Measurements from ENCODE around the gene CD79B. TPM values are rescaled to one million over a fixed set of nuclear protein-coding genes. Genes with fewer than 3 reads are reported as not detected.
"Not testable (repeated sequence)": the region's sequence is repeated elsewhere in the genome, so short reads cannot be mapped to it uniquely, and the experiment has no call there.

The CD79B gene
- total and polyA plus RNA-seq, 12 donors, result 0.69 to 4.5 (median 2.2) TPM; not detected in 1

DNA sequence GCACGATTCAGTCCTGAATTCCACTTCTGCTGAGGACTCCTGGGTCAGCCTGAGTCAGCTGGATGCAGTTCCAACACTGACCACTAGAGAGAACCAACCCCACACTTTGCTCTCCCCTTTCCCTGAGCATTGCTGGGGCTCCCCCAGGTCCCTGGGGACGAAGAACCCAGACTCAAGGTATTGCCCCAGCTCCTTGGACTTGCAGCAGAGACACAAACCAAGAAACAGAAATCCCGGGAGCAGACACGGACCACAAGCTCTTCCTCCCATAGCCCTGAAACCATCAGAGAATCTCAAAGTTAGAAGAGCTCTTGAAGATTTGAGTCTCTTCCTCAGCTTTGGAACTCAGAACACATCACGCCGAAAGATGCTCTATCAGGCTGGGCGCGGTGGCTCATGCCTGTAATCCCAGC, 12.8 kb downstream of the CD79B start:
- Histone ChIP-seq H3K4me1 (replicated peaks in 1 of 2) (no peaks in the 10 kb centered on the region), H3K27ac (no peak overlapping the region), H3K27me3 (no peaks in the 10 kb centered on the region), H3K4me3 (no peak overlapping the region), H3K36me3 (replicated peaks in 1 of 2) (no peaks in the 10 kb centered on the region), H3K9me3 (replicated peaks in 1 of 3) (no peaks in the 10 kb centered on the region)
- peak; percentile 53 to 80 (median 67) for DNase-seq
- TF ChIP-seq, protein P1, sequence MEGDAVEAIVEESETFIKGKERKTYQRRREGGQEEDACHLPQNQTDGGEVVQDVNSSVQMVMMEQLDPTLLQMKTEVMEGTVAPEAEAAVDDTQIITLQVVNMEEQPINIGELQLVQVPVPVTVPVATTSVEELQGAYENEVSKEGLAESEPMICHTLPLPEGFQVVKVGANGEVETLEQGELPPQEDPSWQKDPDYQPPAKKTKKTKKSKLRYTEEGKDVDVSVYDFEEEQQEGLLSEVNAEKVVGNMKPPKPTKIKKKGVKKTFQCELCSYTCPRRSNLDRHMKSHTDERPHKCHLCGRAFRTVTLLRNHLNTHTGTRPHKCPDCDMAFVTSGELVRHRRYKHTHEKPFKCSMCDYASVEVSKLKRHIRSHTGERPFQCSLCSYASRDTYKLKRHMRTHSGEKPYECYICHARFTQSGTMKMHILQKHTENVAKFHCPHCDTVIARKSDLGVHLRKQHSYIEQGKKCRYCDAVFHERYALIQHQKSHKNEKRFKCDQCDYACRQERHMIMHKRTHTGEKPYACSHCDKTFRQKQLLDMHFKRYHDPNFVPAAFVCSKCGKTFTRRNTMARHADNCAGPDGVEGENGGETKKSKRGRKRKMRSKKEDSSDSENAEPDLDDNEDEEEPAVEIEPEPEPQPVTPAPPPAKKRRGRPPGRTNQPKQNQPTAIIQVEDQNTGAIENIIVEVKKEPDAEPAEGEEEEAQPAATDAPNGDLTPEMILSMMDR (IDR thresholded peaks at IDR 0.05), result peak; percentile 92 to 98 (median 94)
- TF ChIP-seq POLR2A (IDR thresholded peaks at IDR 0.05), result no peak
- 39 to 48% (median 44%) methylated on average over 8 of the region's 8 CpGs for WGBS, 4 donors
- intact Hi-C loops (cut with DNase I), result loop anchor here (2.0 to 10.0 kb wide), 3 partner anchors 105 to 365 kb away; partner anchors contain the start of gene ICAM2 (in 1 of the 2)

DNA sequence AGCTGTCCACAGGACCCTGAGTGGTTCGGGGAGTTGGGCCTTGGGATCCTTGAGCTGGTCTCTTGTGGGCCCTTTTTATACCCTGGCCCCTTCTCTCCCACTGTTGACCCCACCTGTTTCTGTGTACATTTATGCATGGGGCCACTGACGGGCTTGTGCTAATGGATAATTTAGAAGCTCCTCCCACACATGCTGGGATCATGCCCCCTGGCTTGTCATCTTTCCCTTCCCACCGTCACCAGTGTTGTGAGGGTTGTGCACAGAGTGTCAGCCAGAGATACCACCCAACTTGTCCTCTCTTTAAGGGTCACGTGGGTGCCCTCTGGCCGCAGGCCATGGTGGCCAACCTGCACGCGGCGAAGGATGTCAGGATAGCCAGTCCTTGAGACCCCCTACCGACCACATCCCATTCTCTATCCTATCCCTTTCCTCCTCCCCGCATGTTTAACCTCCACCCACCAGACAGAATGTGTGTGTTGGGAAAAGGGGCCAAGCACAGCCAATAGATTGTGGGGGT, 13.3 kb downstream of the CD79B start, which contains the start of gene GH1:
Gene GH1, minus strand, starts transcription at position 51 of the 517 bp plus-strand sequence. CDS start 63 bp downstream, outside the sequence.
- not testable (repeated sequence) for DNase-seq; H3K36me3 ChIP-seq (replicated peaks in 1 of 2); H3K27me3 ChIP-seq; H3K9me3 ChIP-seq (replicated peaks in 1 of 3); H3K4me1 ChIP-seq (replicated peaks in 1 of 2); H3K4me3 ChIP-seq; H3K27ac ChIP-seq
- 48 to 57% (median 53%) methylated on average over 9 to 10 of the region's 10 CpGs for WGBS, 4 donors
- intact Hi-C loops (cut with DNase I), result loop anchor here (2.0 to 10.0 kb wide), 3 partner anchors 106 to 366 kb away; partner anchors contain the start of gene ICAM2 (in 1 of the 2)

DNA sequence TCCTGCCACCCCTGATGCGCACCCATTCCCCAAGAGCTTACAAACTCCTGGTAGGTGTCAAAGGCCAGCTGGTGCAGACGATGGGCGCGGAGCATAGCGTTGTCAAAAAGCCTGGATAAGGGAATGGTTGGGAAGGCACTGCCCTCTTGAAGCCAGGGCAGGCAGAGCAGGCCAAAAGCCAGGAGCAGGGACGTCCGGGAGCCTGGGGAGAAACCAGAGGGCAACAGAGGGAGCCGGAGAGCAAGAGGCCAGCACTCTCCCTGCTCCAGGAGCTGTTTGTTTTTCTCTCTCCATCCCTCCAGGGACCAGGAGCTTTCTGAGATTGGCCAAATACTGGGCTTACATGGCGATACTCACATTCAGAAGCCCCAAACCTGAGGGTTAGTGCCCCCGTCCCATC, 13.8 kb downstream of the CD79B start:
- H3K27me3 ChIP-seq, result no peaks in the 10 kb centered on the region
- no peak for TF ChIP-seq POLR2A (IDR thresholded peaks at IDR 0.05)
- H3K4me1 ChIP-seq (replicated peaks in 1 of 2), result no peaks in the 10 kb centered on the region
- intact Hi-C loops (cut with DNase I), result loop anchor here (2.0 to 10.0 kb wide), 3 partner anchors 106 to 366 kb away; partner anchors contain the start of gene ICAM2 (in 1 of the 2)
- no peak overlapping the region for H3K4me3 ChIP-seq
- no peaks in the 10 kb centered on the region for H3K36me3 ChIP-seq (replicated peaks in 1 of 2)
- DNase-seq, result no peak
- 73 to 78% (median 75%) methylated on average over 7 to 10 of the region's 10 CpGs for WGBS, 4 donors
- H3K9me3 ChIP-seq (replicated peaks in 1 of 3), result no peaks in the 10 kb centered on the region
- H3K27ac ChIP-seq, result no peak overlapping the region

DNA sequence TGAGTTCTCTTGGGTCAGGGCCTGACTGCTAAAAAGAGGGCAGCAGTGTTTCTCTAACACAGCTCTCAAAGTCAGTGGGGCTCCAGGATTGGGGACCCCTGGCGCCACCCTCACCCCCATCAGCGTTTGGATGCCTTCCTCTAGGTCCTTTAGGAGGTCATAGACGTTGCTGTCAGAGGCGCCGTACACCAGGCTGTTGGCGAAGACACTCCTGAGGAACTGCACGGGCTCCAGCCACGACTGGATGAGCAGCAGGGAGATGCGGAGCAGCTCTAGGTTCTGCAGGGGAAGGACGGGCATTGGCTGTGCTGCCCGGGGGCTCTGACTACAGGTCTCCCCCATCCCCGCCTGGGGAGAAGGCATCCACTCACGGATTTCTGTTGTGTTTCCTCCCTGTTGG, 14.5 kb downstream of the CD79B start:
- intact Hi-C loops (cut with DNase I), result loop anchor here (2.0 to 10.0 kb wide), 3 partner anchors 107 to 367 kb away; partner anchors contain the start of gene ICAM2 (in 1 of the 2)

DNA sequence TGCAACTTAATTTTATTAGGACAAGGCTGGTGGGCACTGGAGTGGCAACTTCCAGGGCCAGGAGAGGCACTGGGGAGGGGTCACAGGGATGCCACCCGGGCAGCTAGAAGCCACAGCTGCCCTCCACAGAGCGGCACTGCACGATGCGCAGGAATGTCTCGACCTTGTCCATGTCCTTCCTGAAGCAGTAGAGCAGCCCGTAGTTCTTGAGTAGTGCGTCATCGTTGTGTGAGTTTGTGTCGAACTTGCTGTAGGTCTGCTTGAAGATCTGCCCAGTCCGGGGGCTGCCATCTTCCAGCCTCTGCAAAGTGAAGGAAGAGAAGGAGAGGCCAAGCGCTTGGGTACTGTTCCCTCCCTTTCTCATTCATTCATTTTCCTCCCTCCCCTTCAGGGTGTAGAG, 14.9 kb downstream of the CD79B start:
- not testable (repeated sequence) for H3K27ac ChIP-seq; H3K4me3 ChIP-seq; H3K4me1 ChIP-seq (replicated peaks in 1 of 2); DNase-seq; H3K9me3 ChIP-seq (replicated peaks in 1 of 3); H3K36me3 ChIP-seq (replicated peaks in 1 of 2); H3K27me3 ChIP-seq
- intact Hi-C loops (cut with DNase I), result loop anchor here (10.0 kb wide), 2 partner anchors 108 to 368 kb away; partner anchors contain the start of gene ICAM2 (in 1 of the 2)
- 81 to 91% (median 89%) methylated on average over 6 to 11 of the region's 11 CpGs for WGBS, 4 donors

More for the DNA sequence above, 14.5 kb downstream of the CD79B start:
- Histone ChIP-seq H3K27me3 (no peaks in the 10 kb centered on the region), H3K4me3 (no peak overlapping the region), H3K9me3 (replicated peaks in 1 of 3) (no peaks in the 10 kb centered on the region), H3K36me3 (replicated peaks in 1 of 2) (no peaks in the 10 kb centered on the region), H3K4me1 (replicated peaks in 1 of 2) (no peaks in the 10 kb centered on the region), H3K27ac (no peak overlapping the region)
- no peak for DNase-seq
- 79 to 88% (median 82%) methylated on average over 11 to 13 of the region's 13 CpGs for WGBS, 4 donors
- TF ChIP-seq, protein P1 (IDR thresholded peaks at IDR 0.05), result no peak
- no peak for TF ChIP-seq POLR2A (IDR thresholded peaks at IDR 0.05)
